Bronchus fibroblast of lung (primary cell): Measurements from ENCODE around the gene PBX2. TPM values are rescaled to one million over a fixed set of nuclear protein-coding genes. Genes with fewer than 3 reads are reported as not detected.

ENCODE experiments used
- total RNA-seq: library from RNA; depleted of rRNA; stranded (reverse); fragments of >200 nt; gene quantifications from 2 replicates; pipeline ENCODE4 v1.2.3, GENCODE V29; 2015

The PBX2 gene, protein sequence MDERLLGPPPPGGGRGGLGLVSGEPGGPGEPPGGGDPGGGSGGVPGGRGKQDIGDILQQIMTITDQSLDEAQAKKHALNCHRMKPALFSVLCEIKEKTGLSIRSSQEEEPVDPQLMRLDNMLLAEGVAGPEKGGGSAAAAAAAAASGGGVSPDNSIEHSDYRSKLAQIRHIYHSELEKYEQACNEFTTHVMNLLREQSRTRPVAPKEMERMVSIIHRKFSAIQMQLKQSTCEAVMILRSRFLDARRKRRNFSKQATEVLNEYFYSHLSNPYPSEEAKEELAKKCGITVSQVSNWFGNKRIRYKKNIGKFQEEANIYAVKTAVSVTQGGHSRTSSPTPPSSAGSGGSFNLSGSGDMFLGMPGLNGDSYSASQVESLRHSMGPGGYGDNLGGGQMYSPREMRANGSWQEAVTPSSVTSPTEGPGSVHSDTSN
- total RNA-seq, result 26.9 and 31.5 TPM in 2 replicates

DNA sequence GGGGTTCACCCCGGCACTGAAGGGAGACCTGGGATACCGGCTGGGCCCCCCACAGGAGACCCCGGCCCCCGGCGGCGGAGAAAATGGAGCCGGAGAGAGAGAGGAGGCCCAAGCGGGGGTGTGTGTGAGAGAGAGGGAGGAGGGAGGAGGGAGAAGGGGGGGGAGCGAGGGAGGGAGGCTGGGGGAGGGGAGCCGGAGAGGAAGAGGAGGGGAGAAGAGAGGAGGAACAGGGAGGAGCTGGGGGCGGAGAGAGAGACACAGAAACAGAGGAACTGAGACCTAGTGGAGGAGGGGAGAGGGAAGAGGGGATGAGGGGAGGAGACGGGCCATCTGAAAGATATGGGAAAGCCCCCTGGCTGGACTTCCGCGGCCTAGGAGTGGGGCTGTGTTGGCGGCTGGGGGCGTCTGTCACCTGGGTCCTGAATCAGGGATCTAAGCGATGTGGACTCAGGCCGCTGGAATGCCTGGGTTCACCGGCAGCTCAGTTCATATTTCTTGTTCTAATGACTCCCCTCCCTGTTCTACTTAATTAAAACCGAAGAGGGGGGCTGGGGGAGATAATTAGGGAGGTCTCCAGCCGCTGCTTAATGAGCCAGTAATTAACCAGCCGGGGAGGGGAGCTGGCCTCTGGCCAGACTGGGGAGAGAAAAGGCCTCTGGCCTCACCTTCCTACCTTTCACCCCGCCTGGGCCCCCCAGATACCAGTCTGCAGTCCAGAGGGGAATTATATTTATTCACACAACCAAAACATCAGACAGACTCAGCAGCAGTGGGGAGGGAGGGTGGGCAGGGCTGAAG is at the start of gene PBX2:
PBX2 (minus strand) TSS at position 149 of the 798 bp plus-strand sequence. CDS start 287 bp downstream, outside the sequence.

DNA sequence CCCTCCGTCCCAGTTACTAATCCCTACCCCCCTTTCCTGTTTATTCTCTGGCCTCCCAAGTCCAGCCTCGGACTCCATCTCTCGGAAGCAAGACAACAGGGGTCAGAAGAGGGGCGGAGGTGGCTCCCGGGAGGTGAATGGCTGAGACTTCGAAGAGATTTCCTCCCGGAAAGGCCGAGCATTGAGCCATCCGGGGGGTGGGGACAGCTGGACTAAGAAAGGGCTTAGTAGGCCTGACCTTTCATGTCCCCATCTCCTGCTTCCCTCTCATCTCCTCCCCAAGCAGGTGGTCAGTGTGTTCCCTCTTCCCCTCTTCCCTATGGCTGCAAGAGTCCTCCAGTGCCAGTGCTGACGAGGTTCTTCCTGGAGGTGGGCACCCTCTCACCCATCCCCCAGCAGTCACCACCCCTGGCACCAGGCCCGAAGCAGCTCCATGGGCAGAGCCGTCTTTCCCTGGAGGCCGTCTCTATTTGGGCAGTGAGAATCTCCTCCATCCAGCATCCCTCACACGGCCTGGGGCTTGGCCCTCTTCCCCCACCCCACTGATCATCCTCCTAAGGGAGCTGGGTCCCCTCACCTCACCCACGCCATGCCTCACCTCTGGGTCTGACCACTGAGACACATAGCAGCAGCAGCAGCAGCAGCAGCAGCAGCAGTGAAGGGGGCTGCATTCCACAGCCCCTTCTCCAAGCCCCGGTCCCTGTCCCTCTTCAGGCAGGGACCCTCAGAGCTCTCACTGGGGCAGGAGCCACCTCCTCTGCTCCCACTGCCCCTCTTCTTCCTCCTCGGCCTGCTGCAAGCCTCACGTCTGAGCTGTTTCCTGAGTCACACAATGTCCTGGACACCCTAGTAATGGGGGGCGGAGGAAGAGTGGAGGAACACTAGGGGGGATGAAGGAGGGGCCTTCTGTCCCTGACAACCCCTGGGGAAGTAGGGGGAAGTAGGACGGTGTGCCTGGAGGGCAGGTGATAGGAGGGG is 33.5 kb upstream of the PBX2 start, which contains the start of gene NOTCH4:
NOTCH4 (minus strand) TSS at position 810 of the 978 bp plus-strand sequence; CDS start at position 671, 139 bp downstream.

DNA sequence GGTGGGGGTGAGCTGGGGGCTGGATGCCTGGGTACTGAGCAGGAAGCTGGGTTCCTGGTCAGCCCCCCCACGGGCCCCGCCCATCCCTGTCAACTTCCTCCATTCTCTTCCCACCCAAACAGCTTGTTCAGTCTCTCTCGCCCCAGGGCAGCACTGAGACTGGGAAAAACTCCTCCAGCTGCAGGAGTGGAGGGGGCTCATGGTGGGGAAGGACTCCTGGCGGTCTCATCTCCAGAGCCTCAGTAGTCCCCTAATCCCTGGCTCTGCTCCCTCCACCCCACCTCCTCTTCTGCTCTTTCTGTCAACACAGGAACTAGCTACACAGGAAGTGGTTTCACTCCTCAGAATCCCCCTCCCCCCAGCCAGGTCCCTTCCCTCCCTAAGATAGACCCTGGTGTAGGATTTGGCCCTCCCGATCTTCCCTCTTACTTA is 2.6 kb upstream of the PBX2 start, which contains the start of gene GPSM3:
GPSM3 (minus strand) TSS at position 36 of the 432 bp plus-strand sequence. CDS start 130 bp downstream, outside the sequence.

DNA sequence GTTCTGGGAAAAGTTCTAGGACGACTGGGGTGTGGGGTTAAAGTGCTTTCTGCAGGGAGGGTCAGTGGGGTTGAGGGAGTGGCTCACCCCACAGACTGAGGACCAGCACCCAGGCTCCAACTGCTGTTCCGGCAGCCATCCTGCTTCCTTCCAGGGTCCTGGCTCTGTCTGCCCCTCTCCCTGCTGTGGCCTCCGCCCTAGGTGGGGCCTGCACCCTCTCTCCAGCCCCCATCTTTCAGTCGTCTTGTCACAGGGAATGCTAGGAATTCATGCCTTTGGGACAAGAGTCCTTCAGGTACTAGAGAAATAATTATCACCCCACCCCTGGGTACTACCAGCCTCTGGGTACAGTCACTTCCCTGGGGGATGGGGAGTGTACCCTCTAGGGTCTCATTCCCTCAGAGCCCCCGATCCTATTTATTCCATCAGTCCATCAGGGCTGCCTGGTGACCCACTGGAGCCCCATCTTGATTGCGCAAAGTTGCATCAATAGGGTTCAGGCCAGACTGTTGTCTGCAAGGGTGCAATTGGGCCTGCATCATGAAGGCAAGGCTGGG is 5.8 kb downstream of the PBX2 start, which contains the start of gene AGER:
AGER (minus strand) TSS at position 170 of the 557 bp plus-strand sequence; CDS start at position 139, 31 bp downstream.

DNA sequence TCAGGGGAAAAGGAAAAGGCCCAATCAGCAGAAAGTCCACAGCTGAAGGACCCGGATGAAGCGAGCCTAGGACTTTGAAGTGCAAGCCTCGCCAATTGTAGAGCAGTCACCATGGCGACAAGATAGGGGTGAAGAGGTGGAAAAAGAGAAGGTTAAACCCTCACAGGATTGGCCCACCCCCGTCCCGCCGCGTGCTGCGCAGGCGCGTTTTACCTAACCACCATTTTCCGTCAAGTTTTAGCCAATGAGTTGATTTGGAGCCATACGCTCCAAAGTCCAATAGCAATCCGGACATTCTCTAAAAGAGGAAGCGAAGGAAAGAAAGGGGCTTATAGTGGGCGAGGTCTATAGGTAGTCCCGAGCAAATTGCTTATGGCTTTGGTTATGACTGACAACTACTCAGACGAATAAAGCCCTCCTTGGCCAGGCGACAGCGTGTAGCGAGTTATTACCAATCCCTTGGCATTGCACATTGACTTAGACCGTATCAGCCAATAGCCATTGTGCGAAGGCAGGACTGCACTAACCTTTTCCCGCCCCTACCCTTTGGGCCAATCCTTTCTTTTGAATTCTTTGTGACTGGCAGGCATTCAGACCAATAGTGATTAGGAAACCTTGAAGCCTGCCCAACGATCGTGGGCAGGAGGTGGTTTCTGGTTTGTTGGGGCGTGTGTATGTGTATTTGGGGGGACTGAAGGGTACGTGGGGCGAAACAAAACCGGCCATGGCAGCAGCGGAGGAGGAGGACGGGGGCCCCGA is 12.0 kb downstream of the PBX2 start, which contains the start of gene RNF5:
RNF5 (plus strand) TSS at position 618 of the 759 bp plus-strand sequence; CDS start at position 725, 107 bp downstream.

DNA sequence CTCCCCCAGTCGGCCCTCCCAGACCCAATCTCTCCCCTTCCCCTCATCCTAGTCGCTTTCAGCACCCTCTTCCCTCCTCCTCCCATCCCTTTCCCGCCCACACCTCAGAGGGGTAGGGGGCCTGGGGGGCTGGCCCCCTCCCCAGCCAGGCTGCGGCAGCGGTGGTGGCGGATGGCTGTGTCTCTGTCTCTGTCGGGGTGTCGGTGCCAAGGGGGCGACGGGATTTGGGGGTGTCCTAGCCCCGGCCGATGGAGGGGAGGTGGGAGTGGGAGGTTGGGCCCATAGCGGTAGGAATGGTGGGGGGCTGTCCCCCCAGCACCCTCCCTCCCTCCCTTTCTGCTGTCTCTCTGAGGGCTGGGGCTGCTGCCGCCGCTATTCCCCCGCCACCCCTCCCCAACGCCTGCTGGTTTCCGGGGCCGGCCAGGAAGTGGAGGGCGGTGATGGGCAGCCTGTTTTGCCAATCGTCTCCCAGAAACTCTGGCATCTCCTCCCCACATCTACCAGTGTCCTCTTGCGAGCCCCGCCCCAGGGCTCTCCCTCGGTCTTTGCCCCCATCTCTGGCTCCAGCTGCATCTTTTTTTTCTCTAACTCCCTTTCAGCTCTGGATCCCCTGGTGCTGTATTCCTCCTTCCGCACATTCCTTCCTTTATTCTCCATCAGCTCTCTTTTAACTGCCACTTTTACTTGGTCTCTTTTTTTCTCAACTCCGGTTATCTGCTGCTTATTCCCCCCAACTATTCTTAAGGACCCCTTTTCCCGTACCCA is 14.1 kb downstream of the PBX2 start, which contains the start of gene AGPAT1:
AGPAT1 (minus strand) TSS at position 374 of the 765 bp plus-strand sequence. CDS start 4,588 bp downstream, outside the sequence.

DNA sequence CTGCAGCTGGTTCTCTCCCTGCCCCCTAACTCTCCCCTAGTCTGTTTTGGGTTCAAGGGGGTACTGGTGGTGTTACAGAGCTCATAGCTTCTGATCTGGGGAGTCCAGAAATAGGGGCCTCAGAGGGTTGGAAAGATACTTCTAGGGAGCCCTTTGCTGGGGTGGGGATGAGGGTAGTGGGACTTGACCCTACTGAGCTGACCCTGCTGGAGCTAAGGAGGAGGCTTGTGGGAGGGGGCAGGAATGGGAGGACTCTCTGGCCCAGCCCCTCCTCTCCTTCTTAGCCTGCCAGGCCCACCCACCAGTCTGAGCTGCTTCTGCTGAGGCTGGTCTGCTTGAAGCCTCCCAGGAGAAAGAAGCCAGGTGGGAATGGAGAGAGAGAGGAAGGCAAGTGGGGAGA is 25.7 kb downstream of the PBX2 start, which contains the start of gene EGFL8:
EGFL8 (plus strand) TSS at position 301 of the 400 bp plus-strand sequence. CDS start 1,571 bp downstream, outside the sequence.

DNA sequence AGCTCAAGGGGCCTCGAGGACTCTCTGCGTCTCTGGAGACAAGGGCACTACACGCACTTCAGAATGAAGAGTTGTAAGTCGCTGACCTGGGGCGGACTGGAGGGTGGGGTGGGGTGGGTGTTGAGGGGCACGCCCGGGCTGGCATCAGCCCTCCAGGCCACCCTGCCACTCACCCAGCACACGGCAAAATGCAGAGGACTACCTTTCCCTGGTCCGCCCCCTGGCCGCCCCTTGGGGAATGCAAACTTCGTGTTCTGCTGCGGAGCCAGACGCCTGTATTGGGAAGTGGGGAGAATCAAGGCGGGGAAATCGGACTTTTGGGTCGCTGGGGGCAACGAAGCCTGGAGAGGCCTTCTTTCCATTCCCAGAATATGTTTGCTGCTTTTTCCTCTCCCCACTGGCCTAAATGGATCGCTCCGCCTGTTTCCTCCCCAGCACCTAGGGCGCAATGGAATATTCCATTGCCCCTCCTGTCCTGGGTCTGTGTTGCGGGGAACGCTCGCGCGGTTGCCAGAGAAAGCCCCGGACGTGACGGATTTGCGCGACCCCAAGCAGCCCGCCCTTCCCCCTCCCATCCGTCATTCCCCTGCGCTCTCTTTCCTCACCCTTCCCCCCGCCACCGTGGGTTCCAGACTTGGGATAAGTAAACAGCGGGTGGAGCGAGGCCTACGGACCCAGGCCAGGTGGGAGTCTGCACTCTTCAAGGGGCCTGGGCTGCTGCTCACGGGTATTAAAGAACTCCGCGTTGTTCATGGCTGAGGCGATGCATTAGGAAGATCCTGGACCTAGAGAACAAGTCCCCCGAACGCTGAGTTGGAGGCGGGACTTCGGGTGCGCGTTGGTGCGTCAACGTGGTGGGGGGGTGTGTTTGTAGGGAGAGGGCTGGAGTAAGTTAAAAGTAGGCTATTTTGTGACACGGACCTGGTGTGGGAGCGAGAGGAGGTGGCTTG is 36.2 kb downstream of the PBX2 start, which contains the start of gene PPT2:
PPT2 (plus strand) TSS at position 578 of the 950 bp plus-strand sequence. CDS start 454 bp downstream, outside the sequence.

DNA sequence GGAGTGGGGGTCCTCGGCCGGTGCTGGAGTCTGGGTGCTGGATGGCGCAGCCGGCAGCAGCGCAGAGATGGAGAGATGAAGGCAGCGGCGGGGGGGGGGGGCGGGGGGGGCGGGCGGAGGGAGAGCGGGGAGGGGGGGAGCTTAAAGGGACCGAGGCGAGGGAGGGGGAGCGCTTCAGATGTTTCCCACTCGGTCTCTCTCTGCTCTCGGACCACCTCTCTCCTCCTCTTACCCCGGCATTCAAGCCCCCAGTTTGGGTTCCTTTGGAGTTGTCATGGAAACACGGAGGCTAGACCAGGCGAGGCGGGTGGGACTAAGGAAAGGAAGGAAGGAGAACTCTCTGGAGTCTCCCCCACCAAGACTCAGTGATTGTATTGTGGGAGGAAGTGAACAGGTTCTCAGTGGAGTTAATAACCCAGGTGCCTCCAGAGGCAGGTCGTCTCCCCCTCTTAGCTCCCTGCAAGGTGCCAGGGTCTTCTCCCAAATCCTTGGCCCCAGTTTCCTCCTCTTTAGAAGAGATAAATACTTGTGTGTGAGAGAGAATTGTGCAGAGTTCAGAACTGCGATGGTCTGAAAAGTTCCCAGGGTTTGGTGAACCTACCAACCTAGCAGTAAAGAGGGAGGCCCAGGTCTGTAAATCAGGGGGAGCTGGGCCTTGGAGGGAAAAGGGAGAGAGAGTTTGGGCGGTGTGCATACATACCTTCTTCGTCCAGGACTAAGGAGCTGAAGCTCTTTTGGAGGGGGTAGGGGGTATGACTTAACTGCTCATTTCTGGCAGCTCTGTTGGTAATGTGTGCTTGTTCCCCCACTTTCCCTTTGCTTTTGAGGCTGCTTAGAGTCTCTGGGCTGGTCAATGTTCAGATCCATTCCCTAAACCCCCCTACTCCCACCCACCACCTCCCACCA is 37.9 kb downstream of the PBX2 start, which contains the start of gene PRRT1:
PRRT1 (minus strand) TSS at position 77 of the 906 bp plus-strand sequence. CDS start 112 bp downstream, outside the sequence.

Other genes with a start within 250 kb of the PBX2 start
- 2.0 and 2.7 TPM in 2 replicates for gene CFB, start 244.1 kb downstream of the PBX2 start, total RNA-seq
- gene NELFE, start 231.2 kb downstream of the PBX2 start, total RNA-seq, result 142 and 144 TPM in 2 replicates
- gene SKIC2, start 231.0 kb downstream of the PBX2 start, total RNA-seq, result 44.4 and 46.7 TPM in 2 replicates
- 17.5 and 21.9 TPM in 2 replicates for gene DXO, start 218.1 kb downstream of the PBX2 start, total RNA-seq
- 2.7 and 2.8 TPM in 2 replicates for gene C4A, start 208.1 kb downstream of the PBX2 start, total RNA-seq
- 1.5 and 2.2 TPM in 2 replicates for gene C4B, start 175.4 kb downstream of the PBX2 start, total RNA-seq
- gene CYP21A2, start 151.8 kb downstream of the PBX2 start, total RNA-seq, result 0.17 TPM in 1 of 2 replicates, not detected in the other
- under 0.01 and 0.17 TPM in 2 replicates for gene TNXB, start 80.9 kb downstream of the PBX2 start, total RNA-seq
- gene ATF6B, start 62.0 kb downstream of the PBX2 start, total RNA-seq, result 25.9 and 31.4 TPM in 2 replicates
- gene FKBPL, start 59.9 kb downstream of the PBX2 start, total RNA-seq, result 6.4 and 6.7 TPM in 2 replicates
- 0.15 and 0.17 TPM in 2 replicates for gene PRRT1, start 38.3 kb downstream of the PBX2 start, total RNA-seq
- gene PPT2, start 36.1 kb downstream of the PBX2 start, total RNA-seq, result 12.2 and 13.6 TPM in 2 replicates
- gene EGFL8, start 25.6 kb downstream of the PBX2 start, total RNA-seq, result 0.89 and 1.2 TPM in 2 replicates
- 68.5 and 73.0 TPM in 2 replicates for gene AGPAT1, start 14.1 kb downstream of the PBX2 start, total RNA-seq
- gene RNF5, start 11.8 kb downstream of the PBX2 start, total RNA-seq, result 74.6 and 80.7 TPM in 2 replicates
- 1.0 and 1.3 TPM in 2 replicates for gene AGER, start 5.9 kb downstream of the PBX2 start, total RNA-seq
- gene GPSM3, start 2.4 kb upstream of the PBX2 start, total RNA-seq, result 11.3 and 15.0 TPM in 2 replicates
- 2.0 and 2.5 TPM in 2 replicates for gene NOTCH4, start 33.9 kb upstream of the PBX2 start, total RNA-seq
- not detected in 2 replicates for gene TSBP1, start 181.7 kb upstream of the PBX2 start, total RNA-seq
- gene BTNL2, start 217.0 kb upstream of the PBX2 start, total RNA-seq, result not detected in 2 replicates
- not detected in 2 replicates for gene HLA-DRA, start 249.7 kb upstream of the PBX2 start, total RNA-seq